ENCODE measurements around the gene DYSF.

DYSF gene

DNA sequence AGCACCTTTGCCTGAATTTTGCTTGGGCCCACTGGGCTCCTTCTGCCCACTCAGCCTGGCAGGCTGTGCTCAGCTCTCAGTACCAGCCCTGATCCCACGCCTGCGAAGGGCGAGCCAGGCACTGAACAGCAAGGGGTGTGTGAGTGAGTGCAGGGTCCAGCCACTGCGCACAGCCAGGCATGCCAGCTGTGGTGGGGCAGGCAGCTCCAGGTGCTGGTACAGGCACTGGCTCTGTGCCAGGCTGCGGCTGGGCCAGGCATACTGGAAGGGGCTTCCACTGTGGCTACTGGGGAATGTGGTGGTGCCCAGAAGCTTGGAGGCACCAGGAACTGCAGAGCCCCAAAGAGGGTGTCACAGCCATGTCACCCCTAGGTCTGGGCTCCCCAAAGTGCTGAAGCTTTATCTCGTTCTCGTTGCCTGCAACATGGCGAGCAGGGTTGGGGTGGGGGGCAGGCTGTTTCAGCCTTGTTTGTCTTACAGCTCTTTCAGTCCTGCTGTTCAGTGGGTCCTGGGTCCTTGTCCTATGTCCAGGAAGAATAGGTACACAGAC is 8.8 kb downstream of the DYSF start:
- no peak for DNase-seq (ENCODE audit: low read depth, low spot score)
- ChIA-PET POLR2A (interaction anchor here (1.0 kb wide), 1 partner anchor 8 kb away, joined by 3 read pairs; no protein-coding TSS in a partner anchor), CTCF (interaction anchor here (0.7 to 22.6 kb wide), 14 partner anchors 7 to 235 kb away, joined by 3 to 456 read pairs (median 5); partner anchors contain the start of genes DYSF and PAIP2B)
- TF ChIP-seq CTCF (IDR thresholded peaks at IDR 0.05; ENCODE audit: insufficient read depth, low read length, missing control alignments) = no peak
- H3K4me3 ChIP-seq (ENCODE audit: low read depth, low read length) = no peak overlapping the region

DNA sequence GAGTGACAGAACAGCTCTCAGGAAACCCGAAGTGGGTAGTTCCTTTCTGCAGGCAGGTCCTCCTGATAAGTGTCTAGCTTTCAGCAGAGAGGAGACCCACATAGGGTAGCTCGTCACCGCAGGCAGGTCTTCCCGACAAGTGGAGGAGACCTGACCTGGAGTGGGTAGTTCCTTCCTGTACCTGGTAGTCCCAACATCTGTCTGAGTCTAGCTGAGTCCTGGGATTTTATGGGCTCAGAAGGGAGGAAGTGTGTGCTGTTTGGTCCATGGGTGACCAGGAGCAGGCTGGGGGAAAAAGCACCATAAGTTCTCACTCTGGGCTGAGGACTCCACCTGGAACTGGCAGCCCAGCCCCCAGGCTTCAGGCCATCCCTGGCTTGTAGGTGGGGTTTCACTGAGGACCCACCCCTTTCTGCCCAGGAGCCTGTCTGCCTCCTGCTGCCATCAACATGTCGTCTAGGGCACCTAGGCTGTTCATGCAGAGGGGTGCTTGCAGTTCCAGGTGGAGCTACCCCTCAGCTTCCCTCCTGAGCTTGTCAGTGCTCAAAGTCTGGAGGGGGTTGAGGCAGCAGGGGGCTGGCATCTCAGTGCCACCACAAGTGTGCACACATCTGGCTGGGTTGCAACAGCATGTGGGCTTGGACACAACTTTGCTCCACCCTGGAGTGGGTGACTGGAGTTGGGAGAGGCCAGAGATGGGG is 9.4 kb downstream of the DYSF start:
- DNase-seq (ENCODE audit: low read depth, low spot score) = no peak
- no peak for TF ChIP-seq CTCF (IDR thresholded peaks at IDR 0.05; ENCODE audit: insufficient read depth, low read length, missing control alignments)
- no peak overlapping the region for H3K4me3 ChIP-seq (ENCODE audit: low read depth, low read length)
- ChIA-PET POLR2A (interaction anchor here (1.0 kb wide), 1 partner anchor 9 kb away, joined by 3 read pairs; no protein-coding TSS in a partner anchor), CTCF (interaction anchor here (0.7 to 22.6 kb wide), 11 partner anchors 7 to 236 kb away, joined by 3 to 456 read pairs (median 3); partner anchors contain the start of genes DYSF and PAIP2B)

GRCh38 chr2:71463342-71463654 is 9.9 kb downstream of the DYSF start:
- ChIA-PET POLR2A (no interaction called here), CTCF (interaction anchor here (0.7 to 22.6 kb wide), 6 partner anchors 13 to 165 kb away, joined by 3 to 456 read pairs (median 3); partner anchors contain the start of gene DYSF)
- no peak for DNase-seq (ENCODE audit: low read depth, low spot score)
- no peak overlapping the region for H3K4me3 ChIP-seq (ENCODE audit: low read depth, low read length)
- TF ChIP-seq CTCF (IDR thresholded peaks at IDR 0.05; ENCODE audit: insufficient read depth, low read length, missing control alignments) = no peak

DNA sequence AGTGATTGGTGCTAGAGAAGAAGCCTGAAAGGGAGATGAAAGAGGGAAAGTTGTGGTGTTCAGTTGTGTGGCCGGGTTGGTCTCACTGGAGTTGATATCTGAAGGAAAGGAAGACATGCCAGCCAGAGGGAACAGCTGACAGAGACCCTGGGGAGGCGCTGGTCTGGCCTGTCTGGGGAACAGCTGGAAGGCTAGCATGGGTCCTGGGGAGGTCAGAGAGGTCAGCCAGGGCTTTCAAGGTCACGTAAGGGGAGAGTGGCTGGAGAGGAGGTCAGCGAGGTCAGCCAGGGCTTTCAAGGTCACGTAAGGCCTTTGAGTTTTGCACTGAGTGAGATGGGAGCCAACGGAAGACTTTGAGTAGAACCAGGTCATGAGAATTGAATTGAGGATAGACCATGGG is 11.0 kb downstream of the DYSF start:
- no peak overlapping the region for H3K4me3 ChIP-seq (ENCODE audit: low read depth, low read length)
- no peak for TF ChIP-seq CTCF (IDR thresholded peaks at IDR 0.05; ENCODE audit: insufficient read depth, low read length, missing control alignments)
- ChIA-PET POLR2A (no interaction called here), CTCF (interaction anchor here (6.8 to 22.6 kb wide), 2 partner anchors 14 to 45 kb away, joined by 106 to 456 read pairs; partner anchors contain the start of gene DYSF)
- no peak for DNase-seq (ENCODE audit: low read depth, low spot score)

DNA sequence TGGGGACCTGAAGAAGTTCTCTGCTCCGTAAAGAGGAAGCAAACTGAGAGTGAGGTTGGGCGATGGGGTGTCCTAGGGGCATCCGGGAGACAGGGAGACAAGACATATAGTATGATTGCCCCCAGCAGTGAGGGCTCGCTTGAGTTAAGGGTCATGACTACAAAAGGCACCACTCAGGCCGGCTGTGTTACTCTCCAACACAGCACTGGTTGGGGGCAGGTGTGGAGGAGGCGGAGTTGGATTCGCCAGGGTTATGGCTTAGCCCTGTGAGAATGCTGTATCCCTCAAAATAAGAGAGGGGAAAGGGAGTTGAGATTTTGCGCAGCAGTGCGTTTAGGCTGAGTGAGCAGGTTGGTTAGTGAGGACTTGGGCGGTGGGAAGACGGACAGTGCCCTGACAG is 12.0 kb downstream of the DYSF start:
- TF ChIP-seq CTCF (IDR thresholded peaks at IDR 0.05; ENCODE audit: insufficient read depth, low read length, missing control alignments) = no peak

DNA sequence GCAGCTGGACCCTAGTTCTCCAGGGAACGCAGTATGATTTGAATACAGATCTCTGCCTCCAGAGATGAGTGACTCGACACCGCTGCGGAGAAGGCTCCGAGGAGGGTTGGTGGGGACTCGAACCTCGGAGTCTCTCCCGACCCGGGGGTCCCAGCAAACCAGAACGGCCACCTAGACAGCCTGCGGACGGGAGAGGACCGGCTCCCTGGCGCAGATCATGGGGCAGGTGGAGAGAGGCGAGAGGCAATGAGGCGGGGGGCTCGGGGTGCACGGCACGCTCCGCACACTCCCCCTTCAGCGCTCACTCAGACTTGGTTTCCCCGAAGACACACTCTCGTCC is 12.6 kb downstream of the DYSF start:
- peak overlapping the region; percentile 61 for H3K4me3 ChIP-seq (ENCODE audit: low read depth, low read length)
- ChIA-PET CTCF (interaction anchor here (5.2 to 22.6 kb wide), 2 partner anchors 10 to 43 kb away, joined by 39 to 456 read pairs; partner anchors contain the start of gene DYSF), POLR2A (no interaction called here)
- no peak for TF ChIP-seq CTCF (IDR thresholded peaks at IDR 0.05; ENCODE audit: insufficient read depth, low read length, missing control alignments)
- DNase-seq (ENCODE audit: low read depth, low spot score) = no peak

More for the DNA sequence above, 12.0 kb downstream of the DYSF start:
- no peak for DNase-seq (ENCODE audit: low read depth, low spot score)
- CTCF ChIA-PET = interaction anchor here (1.0 to 22.6 kb wide), 3 partner anchors 9 to 44 kb away, joined by 4 to 456 read pairs (median 106); partner anchors contain the start of gene DYSF
- POLR2A ChIA-PET = no interaction called here
- H3K4me3 ChIP-seq (ENCODE audit: low read depth, low read length) = no peak overlapping the region; the same call in 1 of the 2 replicates

All from AG04449 (cell line).